ENCODE results near the gene ZNF354C. TPM values are rescaled to one million over a fixed set of nuclear protein-coding genes. Genes with fewer than 3 reads are reported as not detected.

ZNF354C gene
- total and polyA plus RNA-seq, 10 of the 15 experiments (the other 5 are each of a cell fraction or from before 2014, with no cell fraction given), result 0.01 to 0.03 (median 0.02) TPM; not detected in 7

- TF ChIP-seq BCLAF1 (IDR thresholded peaks at IDR 0.05), result no peak
- no peak for TF ChIP-seq ZBED1 (IDR thresholded peaks at IDR 0.05; ENCODE audit: borderline replicate concordance)
- TF ChIP-seq SP1 (IDR thresholded peaks at IDR 0.05; ENCODE audit: low read depth, low read length), result no peak
- no peak for TF ChIP-seq ZNF217 (IDR thresholded peaks at IDR 0.05)
Measured at GRCh38 chr5:179054036-179054785, 6.0 kb upstream of the ZNF354C start (continued).

GRCh38 chr5:179054876-179055275, 5.3 kb upstream of the ZNF354C start:
- Histone ChIP-seq H3K27me3 (replicated peaks in 1 of 2; ENCODE audit: control insufficient read depth in 2 of 2, insufficient read depth in 2 of 2, low read length in 1 of 2) (no peaks in the 10 kb centered on the region), H3K27ac (ENCODE audit: control insufficient read depth, insufficient read depth) (no peak overlapping the region), H3K4me2 (ENCODE audit: control insufficient read depth, insufficient read depth) (no peak overlapping the region), H2AFZ (ENCODE audit: control insufficient read depth, low read depth, low read length) (no peak overlapping the region), H3K4me1 (ENCODE audit: control insufficient read depth, insufficient read depth, low read length) (no peaks in the 10 kb centered on the region), H3K79me2 (ENCODE audit: control insufficient read depth, insufficient read depth, low read length) (no peaks in the 10 kb centered on the region), H3K9ac (ENCODE audit: control insufficient read depth, insufficient read depth, low read length) (no peak overlapping the region), H4K20me1 (ENCODE audit: control insufficient read depth, insufficient read depth) (no peaks in the 10 kb centered on the region), H3K9me3 (replicated peaks; ENCODE audit: control insufficient read depth, insufficient read depth, low read length) (no peaks in the 10 kb centered on the region; the same call in 2 of the 3 replicates), H3K36me3 (ENCODE audit: control insufficient read depth in 2 of 2, insufficient read depth in 2 of 2, low read length in 1 of 2) (no peaks in the 10 kb centered on the region), H3K4me3 (no peak overlapping the region)
- intact Hi-C loops (cut with micrococcal nuclease; ENCODE audit: unreplicated experiment), result no loop called here
- RAD21 ChIA-PET (ENCODE audit: unreplicated experiment), result no interaction called here
- POLR2A ChIA-PET, result interaction anchor here (0.6 kb wide), 1 partner anchor 28 kb away, joined by 3 read pairs; no protein-coding TSS in a partner anchor
- WGBS (ENCODE audit: insufficient coverage, insufficient replicate concordance, low lambda C conversion rate, missing lambda C conversion rate), result 28% methylated on average over 10 of the region's 10 CpGs
- in situ Hi-C loops (cut with MboI), result no loop called here
- no TSS peak for BruUV-seq (replicated peaks)
- no peak for FAIRE-seq
- DNase-seq (ENCODE audit: low read depth, low spot score), result no peak
- SMC1A ChIA-PET (ENCODE audit: uncharacterized antibody, unreplicated experiment), result no interaction called here
- ATAC-seq, result no peak
- CTCF ChIA-PET, result no interaction called here
- TF ChIP-seq RUNX3 (IDR thresholded peaks at IDR 0.05; ENCODE audit: low read length) (no peak), TARDBP (IDR thresholded peaks at IDR 0.05; ENCODE audit: borderline replicate concordance) (no peak), TBL1XR1 (IDR thresholded peaks at IDR 0.05; ENCODE audit: low read depth, low read length) (no peak), SMAD1 (IDR thresholded peaks at IDR 0.05; ENCODE audit: low read depth, partially characterized antibody) (no peak), ZNF207 (IDR thresholded peaks at IDR 0.05; ENCODE audit: borderline replicate concordance) (no peak), CHD4 (IDR thresholded peaks at IDR 0.05) (no peak), TCF7 (IDR thresholded peaks at IDR 0.05; ENCODE audit: borderline replicate concordance) (no peak), NRF1 (conservative IDR thresholded peaks at IDR 0.05; ENCODE audit: low read depth, low read length) (no peak), RFX5 (IDR thresholded peaks at IDR 0.05; ENCODE audit: low read depth, low read length) (no peak), BCL3 (IDR thresholded peaks at IDR 0.05; ENCODE audit: borderline replicate concordance, insufficient read depth, low read depth, low read length, poor library complexity, severe bottlenecking) (no peak), BRCA1 (IDR thresholded peaks at IDR 0.05; ENCODE audit: low read depth, low read length) (no peak), MEF2A (IDR thresholded peaks at IDR 0.05; ENCODE audit: insufficient read depth, low read depth, low read length) (no peak), ATF3 (IDR thresholded peaks at IDR 0.05; ENCODE audit: borderline replicate concordance, extremely low read depth, low read depth, low read length) (no peak), CBX5 (IDR thresholded peaks at IDR 0.05; ENCODE audit: low read depth) (no peak), SMC3 (IDR thresholded peaks at IDR 0.05; ENCODE audit: borderline replicate concordance, low read length) (no peak)
